ENCODE data around the gene MUC15. TPM values are rescaled to one million over a fixed set of nuclear protein-coding genes. Genes with fewer than 3 reads are reported as not detected.
A peak's percentile ranks its signal among the peaks of the same experiment; 100 is the strongest.

Gene MUC15
- total and polyA plus RNA-seq, 10 of the 15 experiments (the other 5 are each of a cell fraction or from before 2014, with no cell fraction given): 0.03 to 0.86 (median 0.09) TPM; not detected in 6

- no peak for TF ChIP-seq CUX1 (IDR thresholded peaks at IDR 0.05; ENCODE audit: insufficient replicate concordance, low read depth, low read length)
- TF ChIP-seq ZBED1 (IDR thresholded peaks at IDR 0.05; ENCODE audit: borderline replicate concordance): no peak
- no peak for TF ChIP-seq TARDBP (IDR thresholded peaks at IDR 0.05; ENCODE audit: borderline replicate concordance)
Measured at GRCh38 chr11:26527685-26528084, 44.4 kb downstream of the MUC15 start (continued).

- WGBS (ENCODE audit: insufficient coverage, insufficient replicate concordance, low lambda C conversion rate, missing lambda C conversion rate): 49% methylated on average over 12 of the region's 12 CpGs
- intact Hi-C loops (cut with micrococcal nuclease; ENCODE audit: unreplicated experiment): loop anchor here (1.0 kb wide), 1 partner anchor 127 kb away; no protein-coding TSS in a partner anchor
- Histone ChIP-seq H3K27me3 (replicated peaks in 1 of 2; ENCODE audit: control insufficient read depth in 2 of 2, insufficient read depth in 2 of 2, low read length in 1 of 2) (no peaks in the 10 kb centered on the region), H3K4me3 (no peak overlapping the region), H2AFZ (ENCODE audit: control insufficient read depth, low read depth, low read length) (no peak overlapping the region), H4K20me1 (ENCODE audit: control insufficient read depth, insufficient read depth) (no peaks in the 10 kb centered on the region), H3K9me3 (replicated peaks; ENCODE audit: control insufficient read depth, insufficient read depth, low read length) (no peaks in the 10 kb centered on the region), H3K4me1 (ENCODE audit: control insufficient read depth, insufficient read depth, low read length) (no peaks in the 10 kb centered on the region), H3K36me3 (ENCODE audit: control insufficient read depth in 2 of 2, insufficient read depth in 2 of 2, low read length in 1 of 2) (no peaks in the 10 kb centered on the region), H3K4me2 (ENCODE audit: control insufficient read depth, insufficient read depth) (no peak overlapping the region), H3K27ac (ENCODE audit: control insufficient read depth, insufficient read depth) (no peak overlapping the region), H3K9ac (ENCODE audit: control insufficient read depth, insufficient read depth, low read length) (no peak overlapping the region), H3K79me2 (ENCODE audit: control insufficient read depth, insufficient read depth, low read length) (no peaks in the 10 kb centered on the region)
- ATAC-seq: peak; percentile 64
- DNase-seq (ENCODE audit: low read depth, low spot score): no peak
- ChIA-PET POLR2A (no interaction called here), RAD21 (ENCODE audit: unreplicated experiment) (interaction anchor here (1.1 to 1.3 kb wide), 2 partner anchors 116 to 128 kb away, joined by 3 to 5 read pairs; no protein-coding TSS in a partner anchor), SMC1A (ENCODE audit: uncharacterized antibody, unreplicated experiment) (interaction anchor here (0.6 to 2.7 kb wide), 11 partner anchors 8 to 572 kb away, joined by 3 to 13 read pairs (median 4); no protein-coding TSS in a partner anchor), CTCF (interaction anchor here (0.6 to 3.3 kb wide), 13 partner anchors 10 to 238 kb away, joined by 3 to 18 read pairs (median 4); no protein-coding TSS in a partner anchor)
- in situ Hi-C loops (cut with MboI): no loop called here
- no peak for FAIRE-seq
- no TSS peak for BruUV-seq (replicated peaks)
- no peak for TF ChIP-seq IRF4 (IDR thresholded peaks at IDR 0.05; ENCODE audit: low read depth, low read length)
- TF ChIP-seq PAX8 (IDR thresholded peaks at IDR 0.05): no peak
- TF ChIP-seq ZBTB33 (IDR thresholded peaks at IDR 0.05): no peak
- no peak for TF ChIP-seq EZH2 (IDR thresholded peaks at IDR 0.05; ENCODE audit: borderline replicate concordance, control insufficient read depth, low read depth, low read length)
- no peak for TF ChIP-seq RELB (IDR thresholded peaks at IDR 0.05; ENCODE audit: low read depth)
- TF ChIP-seq BACH1 (IDR thresholded peaks at IDR 0.05; ENCODE audit: borderline replicate concordance): no peak
- TF ChIP-seq NR2C2 (IDR thresholded peaks at IDR 0.05; ENCODE audit: borderline replicate concordance, control insufficient read depth, insufficient read length, low read depth): no peak
- TF ChIP-seq PAX5 (IDR thresholded peaks at IDR 0.05; ENCODE audit: borderline replicate concordance, low read depth, low read length): no peak
- TF ChIP-seq NBN (IDR thresholded peaks at IDR 0.05): no peak
- TF ChIP-seq CEBPB (IDR thresholded peaks at IDR 0.05; ENCODE audit: borderline replicate concordance in 1 of 2, low read depth in 2 of 2, low read length in 2 of 2): no peak
- TF ChIP-seq TAF1 (IDR thresholded peaks at IDR 0.05; ENCODE audit: borderline replicate concordance, low read depth, low read length): no peak
Measured at GRCh38 chr11:26522912-26523610, 49.0 kb downstream of the MUC15 start.
